Calu3 (cell line): ENCODE measurements around the gene VRK3. TPM values are rescaled to one million over a fixed set of nuclear protein-coding genes. Genes with fewer than 3 reads are reported as not detected.

Experiments used
- BruUV-seq: library from RNA; stranded (reverse); fragments of 400-500 nt; replicated peaks from 2 replicates; lab custom pipeline; 2021; lab: Mats Ljungman, UMichigan
- CTCF ChIA-PET: fragments of 300-600 bp; sonication (Branson Sonifier 250); formaldehyde crosslinking; loops from one replicate; lab custom pipeline; 2022; ENCODE audit warnings: antibody characterized with exemption; lab: Charles Lee
- DNase-seq: peaks from one replicate; pipeline ENCODE4 v3.0.0; 2022
- H3K27ac Mint-ChIP-seq: one replicate; pipeline ENCODE4 v1.8.0; 2022; ENCODE audit warnings: mixed read lengths; ENCODE audit not compliant: unreplicated experiment
- H3K27me3 Mint-ChIP-seq: one replicate; pipeline ENCODE4 v1.8.0; 2022; ENCODE audit warnings: mixed read lengths; ENCODE audit not compliant: unreplicated experiment
- H3K36me3 Mint-ChIP-seq: one replicate; pipeline ENCODE4 v1.8.0; 2022; ENCODE audit warnings: mild to moderate bottlenecking, moderate library complexity, mixed read lengths; ENCODE audit not compliant: insufficient read depth, unreplicated experiment
- H3K4me1 Mint-ChIP-seq: one replicate; pipeline ENCODE4 v1.8.0; 2022; ENCODE audit warnings: mild to moderate bottlenecking, low read depth, mixed read lengths; ENCODE audit not compliant: unreplicated experiment
- H3K4me3 Mint-ChIP-seq: one replicate; pipeline ENCODE4 v1.8.0; 2022; ENCODE audit warnings: mild to moderate bottlenecking, low read depth, moderate library complexity, mixed read lengths; ENCODE audit not compliant: unreplicated experiment
- H3K9me3 Mint-ChIP-seq: one replicate; pipeline ENCODE4 v1.8.0; 2022; ENCODE audit warnings: low read depth, mixed read lengths; ENCODE audit not compliant: unreplicated experiment
- CTCF ChIP-seq: fragments of 200-600 bp; IDR thresholded peaks from one replicate; pipeline ENCODE4 v1.8.0; 2022; ENCODE audit warnings: antibody characterized with exemption; ENCODE audit not compliant: unreplicated experiment
- intact Hi-C: fragments of 100-400 bp; cut with micrococcal nuclease; formaldehyde crosslinking; loops from one replicate; pipeline ENCODE4 v1.10.0; 2022; ENCODE audit not compliant: unreplicated experiment
- total RNA-seq: library from RNA; stranded (reverse); gene quantifications from 2 replicates; pipeline ENCODE4 v1.2.3, GENCODE V29; 2022

VRK3 gene
- total RNA-seq, 1 experiment from 2014 or later = 74.5 TPM

- intact Hi-C loops = no loop called here
- peaks cover 14% of the 10 kb centered on the region for H3K4me1 Mint-ChIP-seq
- no TSS peak for BruUV-seq
- H3K27me3 Mint-ChIP-seq = peaks cover 51% of the 10 kb centered on the region
- DNase-seq = no peak
- no peak overlapping the region for H3K27ac Mint-ChIP-seq
- no peak overlapping the region for H3K4me3 Mint-ChIP-seq
- H3K9me3 Mint-ChIP-seq = no peaks in the 10 kb centered on the region
- CTCF ChIA-PET = no interaction called here
- TF ChIP-seq CTCF = no peak
- no peaks in the 10 kb centered on the region for H3K36me3 Mint-ChIP-seq
Observed at GRCh38 chr19:49956115-49956495, 69.1 kb downstream of the VRK3 start.

GRCh38 chr19:49954933-49955332, 70.2 kb downstream of the VRK3 start:
- no TSS peak for BruUV-seq
- CTCF ChIA-PET = interaction anchor here (0.7 to 0.8 kb wide), 2 partner anchors 12 to 374 kb away, joined by 3 to 7 read pairs; partner anchors contain the start of gene KCNC3
- Mint-ChIP-seq H3K4me1 (peaks cover 14% of the 10 kb centered on the region), H3K27ac (no peak overlapping the region), H3K9me3 (no peaks in the 10 kb centered on the region), H3K36me3 (peaks cover 1% of the 10 kb centered on the region), H3K27me3 (peaks cover 44% of the 10 kb centered on the region), H3K4me3 (no peak overlapping the region)
- TF ChIP-seq CTCF = no peak
- no peak for DNase-seq
- intact Hi-C loops = no loop called here

GRCh38 chr19:49954092-49954829, 70.9 kb downstream of the VRK3 start:
- peak; percentile 25 for DNase-seq
- BruUV-seq = no TSS peak
- no peak for TF ChIP-seq CTCF
- Mint-ChIP-seq H3K9me3 (no peaks in the 10 kb centered on the region), H3K4me3 (no peak overlapping the region), H3K27ac (no peak overlapping the region), H3K36me3 (peaks cover 4% of the 10 kb centered on the region), H3K27me3 (peaks cover 50% of the 10 kb centered on the region), H3K4me1 (peaks cover 14% of the 10 kb centered on the region)
- intact Hi-C loops = no loop called here
- CTCF ChIA-PET = interaction anchor here (0.7 to 0.9 kb wide), 4 partner anchors 11 to 375 kb away, joined by 3 to 7 read pairs (median 3); partner anchors contain the start of genes KCNC3 and NUP62

GRCh38 chr19:49953416-49953815, 71.8 kb downstream of the VRK3 start:
- CTCF ChIA-PET = interaction anchor here (0.9 kb wide), 1 partner anchor 15 kb away, joined by 3 read pairs; no protein-coding TSS in a partner anchor
- Mint-ChIP-seq H3K9me3 (no peaks in the 10 kb centered on the region), H3K36me3 (peaks cover 4% of the 10 kb centered on the region), H3K4me1 (peaks cover 14% of the 10 kb centered on the region), H3K27ac (no peak overlapping the region), H3K4me3 (no peak overlapping the region), H3K27me3 (peaks cover 54% of the 10 kb centered on the region)
- TF ChIP-seq CTCF = no peak
- DNase-seq = no peak
- no TSS peak for BruUV-seq
- intact Hi-C loops = no loop called here
